Gastroesophageal sphincter (tissue), 4 donors: Measurements from ENCODE around the gene C10orf53. TPM values are rescaled to one million over a fixed set of nuclear protein-coding genes. Genes with fewer than 3 reads are reported as not detected.

Experiments used
- ATAC-seq: fragments of 150-250 bp; one replicate; pipeline ENCODE4 v1.9.1; 2016; ENCODE audit warnings: mild to moderate bottlenecking, moderate library complexity
- H3K27ac ChIP-seq, 4 donors: fragments of 200-600 bp; sonication (generic) in 3 of 4; 1 replicate in 3 of 4; 2 replicates in 1 of 4; pipeline ENCODE4 v1.5.1; 2016 to 2019
- H3K27me3 ChIP-seq: fragments of 200-600 bp; sonication (generic); one replicate; pipeline ENCODE4 v1.5.1; 2019
- H3K36me3 ChIP-seq, 2 donors: fragments of 200-600 bp; sonication (generic); one replicate each; pipeline ENCODE4 v1.5.1; 2019; ENCODE audit warnings: control low read depth in 1 of 2
- H3K4me1 ChIP-seq, 3 donors: fragments of 200-600 bp; sonication (generic); 1 replicate in 2 of 3; 2 replicates in 1 of 3; pipeline ENCODE4 v1.5.1; 2016 to 2019; ENCODE audit warnings: control low read depth in 2 of 3
- H3K4me3 ChIP-seq, 2 donors: fragments of 200-600 bp; sonication (generic); one replicate each; pipeline ENCODE4 v1.5.1; 2019; ENCODE audit warnings: mild to moderate bottlenecking in 1 of 2, moderate library complexity in 1 of 2
- H3K9me3 ChIP-seq, 3 donors: fragments of 200-600 bp; sonication (generic); one replicate each; pipeline ENCODE4 v1.5.1; 2017 to 2019; ENCODE audit warnings: control low read depth in 2 of 3
- CTCF ChIP-seq, 4 experiments: fragments of 200-600 bp in 2 of 4; fragments of 450-650 bp in 2 of 4; sonication (generic) in 1 of 4; IDR thresholded peaks; one replicate each; pipeline ENCODE4 v1.5.1; 2017 to 2019; ENCODE audit warnings: antibody characterized with exemption in 4 of 4, mild to moderate bottlenecking in 2 of 4, moderate library complexity in 2 of 4
- EP300 ChIP-seq: sonication (generic); formaldehyde crosslinking; IDR thresholded peaks from one replicate; pipeline ENCODE4 v1.6.1; 2017; ENCODE audit warnings: antibody characterized with exemption, mild to moderate bottlenecking
- POLR2A ChIP-seq, 2 donors: fragments of 450-650 bp; IDR thresholded peaks; one replicate each; pipeline ENCODE4 v1.6.1; 2017; ENCODE audit warnings: antibody characterized with exemption in 2 of 2, mild to moderate bottlenecking in 2 of 2, moderate library complexity in 1 of 2
- POLR2AphosphoS5 ChIP-seq: sonication (generic); formaldehyde crosslinking; IDR thresholded peaks from one replicate; pipeline ENCODE4 v1.6.1; 2017; ENCODE audit warnings: antibody characterized with exemption
- WGBS, 2 donors: methylation state at CpG; one replicate each; pipeline ENCODE4 v1.1.5; 2018; ENCODE audit warnings: low coverage in 1 of 2; 5-methylcytosine and 5-hydroxymethylcytosine counted together
- total RNA-seq, 4 donors: library from RNA; depleted of rRNA; stranded (reverse); fragments of >200 nt; gene quantifications; one replicate each; pipeline ENCODE4 v1.1.0, GENCODE V29; 2016

C10orf53 gene
- total RNA-seq, 4 donors from 2014 or later = not detected

- Histone ChIP-seq H3K36me3 (no peaks in the 10 kb centered on the region), H3K4me1 (no peaks in the 10 kb centered on the region), H3K9me3 (peaks cover 0 to 14% (median 0%) of the 10 kb centered on the region in 3 donors), H3K27me3 (peaks cover 18% of the 10 kb centered on the region), H3K4me3 (no peak overlapping the region), H3K27ac (no peak overlapping the region)
- TF ChIP-seq EP300 = no peak
- TF ChIP-seq POLR2AphosphoS5 = no peak
- no peak for TF ChIP-seq CTCF (IDR thresholded peaks at IDR 0.05)
- TF ChIP-seq POLR2A (IDR thresholded peaks at IDR 0.05) = no peak
- ATAC-seq = no peak
- 75 to 78% methylated on average over 3 to 6 of the region's 7 CpGs for WGBS, 2 donors
These were observed 15.2 kb upstream of the C10orf53 start for GRCh38 chr10:49664006-49664841.

GRCh38 chr10:49664842-49665355 lies 14.6 kb upstream of the C10orf53 start:
- Histone ChIP-seq H3K4me3 (no peak overlapping the region), H3K9me3 (peaks cover 0 to 7% (median 0%) of the 10 kb centered on the region in 3 donors), H3K36me3 (no peaks in the 10 kb centered on the region), H3K27ac (no peak overlapping the region), H3K4me1 (no peaks in the 10 kb centered on the region), H3K27me3 (peaks cover 18% of the 10 kb centered on the region)
- TF ChIP-seq POLR2AphosphoS5 = no peak
- no peak for TF ChIP-seq POLR2A (IDR thresholded peaks at IDR 0.05)
- TF ChIP-seq CTCF (IDR thresholded peaks at IDR 0.05) = no peak
- no peak for TF ChIP-seq EP300
- ATAC-seq = no peak
- WGBS, 2 donors = 14 to 62% methylated on average over 1 to 2 of the region's 4 CpGs

- Histone ChIP-seq H3K27ac (no peak overlapping the region), H3K4me3 (no peak overlapping the region), H3K27me3 (peaks cover 18% of the 10 kb centered on the region), H3K4me1 (no peaks in the 10 kb centered on the region), H3K9me3 (no peaks in the 10 kb centered on the region), H3K36me3 (no peaks in the 10 kb centered on the region)
- 48 to 60% methylated on average over 2 of the region's 2 CpGs for WGBS, 2 donors
- ATAC-seq = no peak
- TF ChIP-seq EP300 = no peak
- TF ChIP-seq CTCF (IDR thresholded peaks at IDR 0.05) = no peak
These were observed 13.3 kb upstream of the C10orf53 start for GRCh38 chr10:49666054-49666615.

GRCh38 chr10:49666685-49667084 lies 12.8 kb upstream of the C10orf53 start:
- no peaks in the 10 kb centered on the region for H3K4me1 ChIP-seq
- H3K4me3 ChIP-seq = no peak overlapping the region
- no peaks in the 10 kb centered on the region for H3K36me3 ChIP-seq
- WGBS, 2 donors = 80 to 94% methylated on average over 1 to 4 of the region's 5 CpGs
- no peak overlapping the region for H3K27ac ChIP-seq
- no peak for TF ChIP-seq EP300
- TF ChIP-seq POLR2A (IDR thresholded peaks at IDR 0.05) = no peak
- TF ChIP-seq POLR2AphosphoS5 = no peak
- no peak for TF ChIP-seq CTCF (IDR thresholded peaks at IDR 0.05)
- peaks cover 18% of the 10 kb centered on the region for H3K27me3 ChIP-seq
- ATAC-seq = no peak
- peaks cover 0 to 3% (median 0%) of the 10 kb centered on the region in 3 donors for H3K9me3 ChIP-seq

- Histone ChIP-seq H3K36me3 (no peaks in the 10 kb centered on the region), H3K27me3 (peaks cover 18% of the 10 kb centered on the region), H3K4me1 (no peaks in the 10 kb centered on the region), H3K9me3 (peaks cover 0 to 6% (median 0%) of the 10 kb centered on the region in 3 donors), H3K27ac (no peak overlapping the region), H3K4me3 (no peak overlapping the region)
- WGBS, 2 donors = 20 to 66% methylated on average over 1 to 2 of the region's 2 CpGs
- TF ChIP-seq POLR2A (IDR thresholded peaks at IDR 0.05) = no peak
- no peak for TF ChIP-seq EP300
- TF ChIP-seq CTCF (IDR thresholded peaks at IDR 0.05) = no peak
- no peak for TF ChIP-seq POLR2AphosphoS5
- no peak for ATAC-seq
These were observed 11.5 kb upstream of the C10orf53 start for GRCh38 chr10:49667991-49668390.
